ENCODE measurements around the gene RNF26. TPM values are rescaled to one million over a fixed set of nuclear protein-coding genes. Genes with fewer than 3 reads are reported as not detected.

The RNF26 gene
- total and polyA plus RNA-seq, 2 of the 4 experiments (the other 2 are of a cell fraction): 3.4 to 36.7 TPM

- Histone ChIP-seq H2AK5ac (ENCODE audit: low read depth, low read length) (peak overlapping the region; percentile 72), H3K4me1 (ENCODE audit: control insufficient read depth, insufficient read depth, low read length) (peaks cover 26% of the 10 kb centered on the region), H3K56ac (ENCODE audit: extremely low read depth, insufficient read depth, low read length) (no peak overlapping the region; the same call in 1 of the 2 replicates), H3K9ac (ENCODE audit: low read depth, low read length) (peak overlapping the region; percentile 54), H2BK15ac (ENCODE audit: low read depth, low read length) (peak overlapping the region; percentile 59; the same call in 1 of the 3 replicates), H3K4me3 (ENCODE audit: insufficient read depth, low read depth, low read length) (peak overlapping the region; percentile 49), H2BK20ac (ENCODE audit: low read depth, low read length) (peak overlapping the region; percentile 65), H2AK9ac (replicated peaks; ENCODE audit: low read depth, low read length, poor library complexity) (peak overlapping the region; percentile 84), H4K8ac (ENCODE audit: low read depth in 2 of 2, low read length in 2 of 2) (peak overlapping the region; percentile 17 to 78; a peak in 3 of 4 replicates), H3K36me3 (ENCODE audit: control insufficient read depth, insufficient read depth, low read length) (peaks cover 2% of the 10 kb centered on the region; the same call in 1 of the 2 replicates), H3K27ac (ENCODE audit: insufficient read depth, low read length) (peak overlapping the region; percentile 74), H3K9me1 (ENCODE audit: insufficient read depth, low read length) (peaks cover 10% of the 10 kb centered on the region), H3K14ac (replicated peaks; ENCODE audit: low read depth, low read length) (peak overlapping the region; percentile 74), H2BK120ac (ENCODE audit: low read depth, low read length) (peak overlapping the region; percentile 81), H3K79me1 (ENCODE audit: low read depth in 1 of 2, low read length in 2 of 2) (peaks cover 16 to 39% of the 10 kb centered on the region in 2 experiments; a peak in 3 of 4 replicates), H3K23ac (ENCODE audit: low read depth, low read length) (peak overlapping the region; percentile 93), H4K20me1 (ENCODE audit: insufficient read depth, low read length) (peaks cover 5% of the 10 kb centered on the region; the same call in 1 of the 2 replicates), H3K4ac (ENCODE audit: low read depth, low read length) (peak overlapping the region; percentile 84), H3K4me2 (ENCODE audit: low read depth, low read length) (peak overlapping the region; percentile 56), H2AFZ (replicated peaks; ENCODE audit: low read length, poor library complexity) (peak overlapping the region; percentile 92), H3K27me3 (ENCODE audit: control insufficient read depth, insufficient read depth, low read length) (peaks cover under 1% of the 10 kb centered on the region; the same call in 1 of the 2 replicates), H3K9me3 (ENCODE audit: control insufficient read depth, insufficient read depth, low read length) (no peaks in the 10 kb centered on the region), H4K91ac (ENCODE audit: insufficient read depth, low read depth, low read length) (peak overlapping the region; percentile 95), H2BK5ac (ENCODE audit: low read depth, low read length, poor library complexity, severe bottlenecking) (peak overlapping the region; percentile 44), H4K5ac (ENCODE audit: low read depth, low read length) (peak overlapping the region; percentile 42), H3K18ac (ENCODE audit: low read depth, low read length) (no peak overlapping the region; the same call in 1 of the 2 replicates)
- BruUV-seq (replicated peaks): no TSS peak
- 2% methylated on average over 37 of the region's 86 CpGs; no CpG with 5 or more reads in 1 of the 2 experiments for WGBS, 2 experiments (ENCODE audit: extremely low coverage in 2 of 2, insufficient read length in 1 of 2)
- ATAC-seq (ENCODE audit: low read depth) (peak; percentile 43), DNase-seq (no peak)
- dilution Hi-C loops (cut with HindIII; ENCODE audit: low sequenced_read_pairs, unreplicated experiment) (no loop called here), intact Hi-C loops (cut with micrococcal nuclease) (loop anchor here (2.0 to 5.0 kb wide), 2 partner anchors 19 to 192 kb away; partner anchors contain the start of gene ABCG4), in situ Hi-C loops (cut with MboI; ENCODE audit: low sequenced_read_pairs) (no loop called here)
- no peak for TF ChIP-seq FOS (IDR thresholded peaks at IDR 0.05; ENCODE audit: low read depth, low read length)
- TF ChIP-seq MXI1 (IDR thresholded peaks at IDR 0.05; ENCODE audit: borderline replicate concordance, low read depth, low read length): no peak
- TF ChIP-seq CTCF (conservative IDR thresholded peaks at IDR 0.05; ENCODE audit: low read depth, low read length): peak; percentile 83
- no peak for TF ChIP-seq ELK1 (IDR thresholded peaks at IDR 0.05; ENCODE audit: borderline replicate concordance, low read depth, low read length)
- TF ChIP-seq POLR2A (IDR thresholded peaks at IDR 0.05; ENCODE audit: low read depth, low read length): no peak
- no peak for TF ChIP-seq RFX5 (IDR thresholded peaks at IDR 0.05; ENCODE audit: low read depth, low read length)
- peak; percentile 57 for TF ChIP-seq RAD21 (IDR thresholded peaks at IDR 0.05; ENCODE audit: low read length)
- TF ChIP-seq SMC3 (IDR thresholded peaks at IDR 0.05; ENCODE audit: low read depth, low read length): peak; percentile 49
- TF ChIP-seq NFE2L2 (IDR thresholded peaks at IDR 0.05; ENCODE audit: low read depth, low read length): no peak
- peak; percentile 80; the same call in 1 of the 2 replicates for TF ChIP-seq MAZ (IDR thresholded peaks at IDR 0.05; ENCODE audit: borderline replicate concordance, low read depth, low read length)
- no peak for TF ChIP-seq MAFK (IDR thresholded peaks at IDR 0.05; ENCODE audit: low read depth, low read length)
- TF ChIP-seq CHD1 (IDR thresholded peaks at IDR 0.05; ENCODE audit: low read depth, low read length): no peak
- TF ChIP-seq BHLHE40 (IDR thresholded peaks at IDR 0.05; ENCODE audit: low read depth, low read length): no peak
- no peak for TF ChIP-seq USF2 (IDR thresholded peaks at IDR 0.05; ENCODE audit: low read depth, low read length)
- POLR2A ChIA-PET (ENCODE audit: unreplicated experiment): no interaction called here
- CTCF ChIA-PET: interaction anchor here (0.5 to 2.4 kb wide), 12 partner anchors 14 to 880 kb away, joined by 3 to 16 read pairs (median 3); partner anchors contain the start of gene USP2
Measured at GRCh38 chr11:119339589-119340334, 5.4 kb downstream of the RNF26 start.

All from IMR-90 (cell line).